HT1080 (cell line): ENCODE measurements around the gene SF3A2. TPM values are rescaled to one million over a fixed set of nuclear protein-coding genes. Genes with fewer than 3 reads are reported as not detected.

Experiments
- DNase-seq: peaks from one replicate; pipeline ENCODE4 v3.0.0-alpha.2; 2015; ENCODE audit warnings: low read depth
- total RNA-seq: library from RNA; depleted of rRNA; stranded (reverse); fragments of >200 nt; shearing (Covaris generic); gene quantifications from 2 replicates; pipeline ENCODE4 v1.2.3, GENCODE V29; 2014

SF3A2 gene
- total RNA-seq, 1 experiment from 2014 or later: 91.0 TPM

GRCh38 chr19:2252055-2252796 is 15.6 kb downstream of the SF3A2 start:
- no peak for DNase-seq

- no peak for DNase-seq
Measured at GRCh38 chr19:2252797-2253105, 16.1 kb downstream of the SF3A2 start.

- DNase-seq: no peak
Measured at GRCh38 chr19:2253106-2254063, 16.8 kb downstream of the SF3A2 start.

- no peak for DNase-seq
Measured at GRCh38 chr19:2254064-2254872, 17.6 kb downstream of the SF3A2 start.

GRCh38 chr19:2255112-2255845 is 18.7 kb downstream of the SF3A2 start:
- DNase-seq: no peak

GRCh38 chr19:2255982-2256685 is 19.5 kb downstream of the SF3A2 start, which contains the start of gene JSRP1:
JSRP1 (minus strand) TSS chr19:2256417; CDS start chr19:2255314, 1,103 bp downstream.
- DNase-seq: no peak

- DNase-seq: no peak
Measured at GRCh38 chr19:2259336-2259735, 22.7 kb downstream of the SF3A2 start.

GRCh38 chr19:2260341-2260805 is 23.7 kb downstream of the SF3A2 start:
- DNase-seq: no peak

GRCh38 chr19:2261438-2262172 is 25.0 kb downstream of the SF3A2 start:
- DNase-seq: no peak

GRCh38 chr19:2266183-2266993 is 29.8 kb downstream of the SF3A2 start:
- peak; percentile 63 for DNase-seq

- DNase-seq: no peak
Measured at GRCh38 chr19:2268480-2268830, 31.8 kb downstream of the SF3A2 start.

- DNase-seq: no peak
Measured at GRCh38 chr19:2268861-2269243, 32.2 kb downstream of the SF3A2 start.

GRCh38 chr19:2269244-2270156 is 32.9 kb downstream of the SF3A2 start:
- DNase-seq: peak; percentile 96

- DNase-seq: no peak
Measured at GRCh38 chr19:2270157-2270422, 33.5 kb downstream of the SF3A2 start.

GRCh38 chr19:2270423-2271233 is 34.0 kb downstream of the SF3A2 start:
- DNase-seq: no peak

GRCh38 chr19:2271234-2272103 is 34.8 kb downstream of the SF3A2 start:
- peak; percentile 71 for DNase-seq
